ENCODE data around the gene PTPN2.

Gene PTPN2

DNA sequence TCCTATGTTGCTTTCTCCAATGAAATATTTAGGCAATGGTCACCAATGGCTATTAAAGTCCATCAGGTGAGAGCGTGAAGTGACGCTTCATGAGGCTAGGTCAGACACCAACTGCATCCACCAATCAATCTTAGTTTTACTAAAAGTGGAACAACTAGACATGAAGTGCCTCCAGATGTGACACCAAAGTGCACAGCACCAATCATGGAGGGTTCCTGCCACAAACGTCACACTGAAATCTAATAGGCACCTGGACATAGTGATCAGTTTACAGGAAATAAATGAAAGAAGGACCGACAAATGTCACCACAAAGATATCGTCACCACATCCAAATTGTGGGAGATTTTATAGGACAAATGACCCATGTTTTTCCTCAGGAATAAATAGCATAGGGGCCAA, 110.7 kb downstream of the PTPN2 start:
- TF ChIP-seq, protein P1, sequence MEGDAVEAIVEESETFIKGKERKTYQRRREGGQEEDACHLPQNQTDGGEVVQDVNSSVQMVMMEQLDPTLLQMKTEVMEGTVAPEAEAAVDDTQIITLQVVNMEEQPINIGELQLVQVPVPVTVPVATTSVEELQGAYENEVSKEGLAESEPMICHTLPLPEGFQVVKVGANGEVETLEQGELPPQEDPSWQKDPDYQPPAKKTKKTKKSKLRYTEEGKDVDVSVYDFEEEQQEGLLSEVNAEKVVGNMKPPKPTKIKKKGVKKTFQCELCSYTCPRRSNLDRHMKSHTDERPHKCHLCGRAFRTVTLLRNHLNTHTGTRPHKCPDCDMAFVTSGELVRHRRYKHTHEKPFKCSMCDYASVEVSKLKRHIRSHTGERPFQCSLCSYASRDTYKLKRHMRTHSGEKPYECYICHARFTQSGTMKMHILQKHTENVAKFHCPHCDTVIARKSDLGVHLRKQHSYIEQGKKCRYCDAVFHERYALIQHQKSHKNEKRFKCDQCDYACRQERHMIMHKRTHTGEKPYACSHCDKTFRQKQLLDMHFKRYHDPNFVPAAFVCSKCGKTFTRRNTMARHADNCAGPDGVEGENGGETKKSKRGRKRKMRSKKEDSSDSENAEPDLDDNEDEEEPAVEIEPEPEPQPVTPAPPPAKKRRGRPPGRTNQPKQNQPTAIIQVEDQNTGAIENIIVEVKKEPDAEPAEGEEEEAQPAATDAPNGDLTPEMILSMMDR (conservative IDR thresholded peaks at IDR 0.05; ENCODE audit: control insufficient read depth, insufficient read depth, low read depth, low read length) = no peak
- no peak overlapping the region for H3K4me3 ChIP-seq (ENCODE audit: control insufficient read depth, low read depth, low read length)
- DNase-seq (ENCODE audit: low read depth) = no peak

GRCh38 chr18:12772111-12772510, 111.9 kb downstream of the PTPN2 start:
- TF ChIP-seq, protein P1 (conservative IDR thresholded peaks at IDR 0.05; ENCODE audit: control insufficient read depth, insufficient read depth, low read depth, low read length) = no peak
- no peak overlapping the region for H3K4me3 ChIP-seq (ENCODE audit: control insufficient read depth, low read depth, low read length)
- no peak for DNase-seq (ENCODE audit: low read depth)

DNA sequence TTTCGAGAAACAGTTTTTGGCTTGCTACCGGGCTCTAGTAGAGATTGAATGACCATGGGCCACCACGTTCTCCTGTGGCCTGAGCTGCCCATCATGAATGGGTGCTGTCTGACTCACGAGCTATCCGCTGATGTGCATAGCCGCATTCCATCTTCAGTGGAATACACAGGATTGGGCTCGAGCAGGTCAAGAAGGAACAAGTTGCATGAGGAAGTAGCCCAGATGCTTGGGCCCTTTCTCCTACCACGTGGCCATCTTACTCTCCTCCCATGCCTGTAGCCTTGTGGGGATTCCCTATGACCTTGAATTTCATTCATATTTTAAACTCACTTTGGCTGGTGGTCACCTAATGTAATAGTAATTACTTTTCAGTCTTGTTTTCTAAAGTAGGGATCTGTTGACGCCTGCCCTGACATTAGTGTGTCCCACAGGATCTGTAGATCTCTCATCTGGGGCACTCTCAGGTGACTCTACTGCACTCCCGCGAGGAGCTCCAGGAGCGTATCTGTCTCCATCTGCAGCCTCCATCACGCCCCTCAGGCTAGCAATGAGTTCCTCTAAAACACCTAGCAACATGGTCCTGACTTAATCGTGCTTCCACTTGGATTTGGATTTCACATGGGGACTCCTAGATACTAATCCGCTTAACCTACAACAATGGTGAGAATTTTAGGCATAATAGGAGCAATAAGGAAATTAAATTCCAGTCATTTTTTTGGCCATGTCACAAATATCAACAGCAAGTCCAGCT, 113.4 kb downstream of the PTPN2 start:
- H3K4me3 ChIP-seq (ENCODE audit: control insufficient read depth, low read depth, low read length) = no peak overlapping the region

DNA sequence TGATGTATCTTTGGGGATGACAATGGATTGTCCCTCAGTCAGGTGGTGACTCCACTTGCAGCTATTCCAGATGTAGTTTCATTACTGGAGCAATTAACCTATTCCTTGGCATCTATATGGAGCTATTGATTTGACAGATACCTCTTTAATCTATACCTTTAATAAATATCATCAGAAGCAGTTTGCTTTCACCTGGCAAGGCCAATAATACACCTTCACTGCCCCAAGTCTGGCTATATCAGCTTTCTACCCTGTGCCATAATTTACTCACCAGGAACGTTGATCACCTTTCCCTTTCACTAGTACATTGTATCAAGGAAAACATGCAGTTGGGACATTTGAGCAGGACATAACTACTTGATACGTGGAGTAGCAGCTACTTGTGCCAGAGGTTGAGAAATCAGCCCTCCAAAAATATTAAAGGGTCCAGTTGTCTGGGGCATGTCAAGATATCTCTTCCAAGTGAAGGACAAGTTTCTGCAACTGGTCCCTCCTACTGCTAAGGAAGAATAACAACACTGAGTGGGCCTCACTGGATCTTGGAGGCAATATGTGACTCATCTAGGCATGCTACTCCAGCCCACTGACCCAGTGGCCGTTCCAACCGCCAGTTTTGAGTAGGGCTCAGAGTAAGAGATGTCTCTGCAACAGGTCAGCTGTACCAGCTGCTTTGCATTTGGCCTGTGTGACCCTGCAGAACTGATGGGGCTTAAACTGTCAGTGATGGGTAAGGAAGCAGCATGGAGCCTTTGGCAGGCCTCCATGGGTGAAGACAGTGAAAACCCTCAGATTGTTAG, 114.2 kb downstream of the PTPN2 start:
- DNase-seq (ENCODE audit: low read depth) = peak; percentile 35
- no peak overlapping the region for H3K4me3 ChIP-seq (ENCODE audit: control insufficient read depth, low read depth, low read length)
- TF ChIP-seq, protein P1 (conservative IDR thresholded peaks at IDR 0.05; ENCODE audit: control insufficient read depth, insufficient read depth, low read depth, low read length) = no peak

More for the DNA sequence above, 113.4 kb downstream of the PTPN2 start:
- TF ChIP-seq, protein P1 (conservative IDR thresholded peaks at IDR 0.05; ENCODE audit: control insufficient read depth, insufficient read depth, low read depth, low read length) = no peak
- DNase-seq (ENCODE audit: low read depth) = no peak

DNA sequence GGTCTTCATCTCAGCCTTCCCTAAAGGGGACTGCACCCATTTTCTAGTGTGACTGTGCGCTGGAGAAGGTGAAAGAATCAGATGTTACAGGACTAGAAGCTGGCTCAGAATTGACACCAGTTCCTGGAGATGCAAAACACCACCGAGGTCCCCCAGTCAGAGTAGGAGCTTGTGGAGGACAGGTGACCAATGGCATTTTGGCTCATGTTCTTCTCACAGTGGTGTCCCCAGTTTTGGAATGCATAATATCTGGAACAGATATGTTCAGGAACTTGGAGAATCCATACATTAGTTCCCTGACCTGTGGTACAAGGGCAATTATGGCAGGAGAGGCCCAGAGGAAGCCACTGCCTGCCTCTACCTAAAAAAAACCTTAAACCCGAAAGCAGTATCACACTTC, 114.9 kb downstream of the PTPN2 start:
- TF ChIP-seq, protein P1 (conservative IDR thresholded peaks at IDR 0.05; ENCODE audit: control insufficient read depth, insufficient read depth, low read depth, low read length) = no peak
- DNase-seq (ENCODE audit: low read depth) = no peak
- H3K4me3 ChIP-seq (ENCODE audit: control insufficient read depth, low read depth, low read length) = no peak overlapping the region

GRCh38 chr18:12768625-12769024, 115.4 kb downstream of the PTPN2 start:
- peak; percentile 61 for DNase-seq (ENCODE audit: low read depth)
- H3K4me3 ChIP-seq (ENCODE audit: control insufficient read depth, low read depth, low read length) = no peak overlapping the region
- TF ChIP-seq, protein P1 (conservative IDR thresholded peaks at IDR 0.05; ENCODE audit: control insufficient read depth, insufficient read depth, low read depth, low read length) = no peak

Measured in fibroblast of mammary gland (primary cell).